ENCODE results near the gene SLC37A1. TPM values are rescaled to one million over a fixed set of nuclear protein-coding genes. Genes with fewer than 3 reads are reported as not detected.

The SLC37A1 gene
- total and polyA plus RNA-seq, 9 of the 15 experiments (the other 6 are each of a cell fraction or from before 2014, with no cell fraction given) = 0.06 to 3.4 (median 0.40) TPM

GRCh38 chr21:42547001-42547905 is 33.6 kb downstream of the SLC37A1 start (continued):
- peak; percentile 98 for TF ChIP-seq TCF3 (CRISPR knock-in tag; IDR thresholded peaks at IDR 0.05)
- TF ChIP-seq BRD4 (IDR thresholded peaks at IDR 0.05) = no peak
- TF ChIP-seq POLR2H (tag; IDR thresholded peaks at IDR 0.05; ENCODE audit: low read depth) = no peak
- TF ChIP-seq RUNX1 (IDR thresholded peaks at IDR 0.05; ENCODE audit: low read depth) = peak; percentile 71; the same call in 1 of the 2 replicates
- no peak for TF ChIP-seq TFAM (CRISPR knock-in tag; conservative IDR thresholded peaks at IDR 0.05)
- TF ChIP-seq ZNF311 (CRISPR knock-in tag; IDR thresholded peaks at IDR 0.05) = peak; percentile 83
- TF ChIP-seq BHLHE40 (IDR thresholded peaks at IDR 0.05; ENCODE audit: low read length) = peak; percentile 79
- peak in 1 of 2 experiments; percentile 13; a peak in 1 of 3 replicates for TF ChIP-seq CBX3 (IDR thresholded peaks at IDR 0.05; ENCODE audit: borderline replicate concordance in 1 of 2, low read length in 2 of 2)
- TF ChIP-seq GATAD2A (IDR thresholded peaks at IDR 0.05) = peak; percentile 96
- peak; percentile 26; the same call in 1 of the 2 replicates for TF ChIP-seq ZBTB33 (CRISPR knock-in tag; IDR thresholded peaks at IDR 0.05)
- TF ChIP-seq SAFB2 (IDR thresholded peaks at IDR 0.05; ENCODE audit: borderline replicate concordance, low read depth, low read length, severe bottlenecking) = no peak
- TF ChIP-seq, protein P1, sequence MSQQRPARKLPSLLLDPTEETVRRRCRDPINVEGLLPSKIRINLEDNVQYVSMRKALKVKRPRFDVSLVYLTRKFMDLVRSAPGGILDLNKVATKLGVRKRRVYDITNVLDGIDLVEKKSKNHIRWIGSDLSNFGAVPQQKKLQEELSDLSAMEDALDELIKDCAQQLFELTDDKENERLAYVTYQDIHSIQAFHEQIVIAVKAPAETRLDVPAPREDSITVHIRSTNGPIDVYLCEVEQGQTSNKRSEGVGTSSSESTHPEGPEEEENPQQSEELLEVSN (IDR thresholded peaks at IDR 0.05; ENCODE audit: borderline replicate concordance in 1 of 2, extremely low read depth in 1 of 2, insufficient read depth in 1 of 2, insufficient read length in 1 of 2, low read depth in 1 of 2, low read length in 1 of 2, poor library complexity in 1 of 2, severe bottlenecking in 1 of 2) = peak; percentile 71 to 76
- TF ChIP-seq HDAC3 (IDR thresholded peaks at IDR 0.05; ENCODE audit: borderline replicate concordance, partially characterized antibody) = peak; percentile 88
- 0 out of 2 replicates have a peak, but pooled peaks have one; percentile 62 for TF ChIP-seq FOXP1 (CRISPR knock-in tag; IDR thresholded peaks at IDR 0.05)

Data from K562 (cell line).